Endothelial cell of umbilical vein (primary cell): ENCODE data around the gene CACNA2D2. TPM values are rescaled to one million over a fixed set of nuclear protein-coding genes. Genes with fewer than 3 reads are reported as not detected.

Experiments
- BruUV-seq: library from RNA; stranded (reverse); fragments of 400-500 nt; replicated peaks from 2 replicates; lab custom pipeline; 2021; lab: Mats Ljungman, UMichigan
- CTCF ChIA-PET: fragments of 300-600, 350-600 bp; sonication (Branson Sonifier 250); formaldehyde crosslinking; loops from one replicate; lab custom pipeline; 2021; ENCODE audit warnings: antibody characterized with exemption, inconsistent platforms; lab: Charles Lee
- POLR2A ChIA-PET: fragments of 300-600, 350-600 bp; sonication (Branson Sonifier 250); formaldehyde crosslinking; loops from one replicate; lab custom pipeline; 2021; ENCODE audit warnings: antibody characterized with exemption, inconsistent platforms; lab: Charles Lee
- DNase-seq: peaks from one replicate; pipeline ENCODE4 v3.0.0-alpha.2; 2011; ENCODE audit warnings: low read depth, low spot score
- FAIRE-seq: peaks from 2 replicates; lab custom pipeline; 2011; peaks lifted over from hg19 to GRCh38; lab: Jason Lieb, UNC
- H2AFZ ChIP-seq: 2 replicates; pipeline ENCODE4 v1.6.0; 2012; ENCODE audit warnings: low read depth, low read length, control low read depth, inconsistent platforms
- H3K27ac ChIP-seq: 2 replicates; pipeline ENCODE4 v1.5.1; 2011; ENCODE audit warnings: low read depth, mild to moderate bottlenecking, control low read depth, low read length, moderate library complexity; ENCODE audit not compliant: insufficient read depth
- H3K27me3 ChIP-seq, 2 experiments: 2 replicates each; pipeline versions ENCODE4 v1.6.0 to v1.6.1; 2011; ENCODE audit warnings: low read length in 2 of 2, mixed read lengths in 1 of 2; ENCODE audit not compliant: control insufficient read depth in 2 of 2, insufficient read depth in 2 of 2
- H3K36me3 ChIP-seq, 2 experiments: 2 replicates in 1 of 2; 3 replicates in 1 of 2; pipeline ENCODE4 v1.5.1; 2011; ENCODE audit warnings: low read length in 2 of 2, mild to moderate bottlenecking in 1 of 2, moderate library complexity in 1 of 2; ENCODE audit not compliant: control insufficient read depth in 2 of 2, insufficient read depth in 2 of 2; ENCODE audit errors: extremely low read depth in 1 of 2
- H3K4me1 ChIP-seq: 3 replicates; pipeline ENCODE4 v1.5.1; 2011; ENCODE audit warnings: mild to moderate bottlenecking, low read length; ENCODE audit not compliant: control insufficient read depth, insufficient read depth; ENCODE audit errors: extremely low read depth
- H3K4me2 ChIP-seq: 2 replicates; pipeline ENCODE4 v1.6.1; 2011; ENCODE audit warnings: low read length, control low read depth, mixed read lengths; ENCODE audit not compliant: insufficient read depth
- H3K4me3 ChIP-seq, 3 experiments: fragments of 200-600 bp in 1 of 3; sonication (generic), shearing (Covaris generic) in 1 of 3; replicated peaks in 1 of 3; 2 replicates each; pipeline ENCODE4 v1.5.1; 2011 to 2016; ENCODE audit warnings: control low read depth in 3 of 3, low read length in 3 of 3, mild to moderate bottlenecking in 2 of 3, inconsistent platforms in 1 of 3, low read depth in 1 of 3, moderate library complexity in 1 of 3; ENCODE audit not compliant: insufficient read depth in 1 of 3
- H3K79me2 ChIP-seq: 2 replicates; pipeline ENCODE4 v1.6.0; 2012; ENCODE audit warnings: low read length, inconsistent platforms; ENCODE audit not compliant: control insufficient read depth, insufficient read depth
- H3K9ac ChIP-seq: replicated peaks from 2 replicates; pipeline ENCODE3; 2011; ENCODE audit warnings: low read length, control low read depth; ENCODE audit not compliant: insufficient read depth; ENCODE audit errors: extremely low read depth
- H3K9me1 ChIP-seq: replicated peaks from 3 replicates; pipeline ENCODE4 v1.6.0; 2011; ENCODE audit warnings: mild to moderate bottlenecking, low read length; ENCODE audit not compliant: control insufficient read depth, insufficient read depth; ENCODE audit errors: extremely low read depth
- H3K9me3 ChIP-seq: replicated peaks from 2 replicates; pipeline ENCODE4 v1.5.1; 2012; ENCODE audit warnings: low read length, inconsistent platforms; ENCODE audit not compliant: control insufficient read depth, insufficient read depth
- H4K20me1 ChIP-seq: replicated peaks from 2 replicates; pipeline ENCODE3; 2011; ENCODE audit warnings: mild to moderate bottlenecking, low read length; ENCODE audit not compliant: control insufficient read depth, insufficient read depth; ENCODE audit errors: extremely low read depth
- CTCF ChIP-seq, 2 donors: IDR thresholded peaks; 1 replicate in 1 of 2; 2 replicates in 1 of 2; pipeline ENCODE4 v1.5.1; 2011; ENCODE audit warnings: low read length in 2 of 2, mild to moderate bottlenecking in 2 of 2, moderate library complexity in 2 of 2, control low read depth in 1 of 2, inconsistent platforms in 1 of 2, low read depth in 1 of 2; ENCODE audit not compliant: insufficient read depth in 1 of 2; ENCODE audit errors: extremely low read depth in 1 of 2
- JUN ChIP-seq: IDR thresholded peaks from 2 replicates; pipeline ENCODE4 v1.6.1; 2011; ENCODE audit warnings: borderline replicate concordance, low read depth; ENCODE audit not compliant: insufficient read length, insufficient read depth
- dilution Hi-C: fragments of 300-500 bp; cut with MboI; formaldehyde crosslinking; loops from one replicate; pipeline ENCODE4 v1.15.0; 2019; ENCODE audit warnings: low sequenced_read_pairs; ENCODE audit not compliant: extremely low pct_ligation_motif_present
- intact Hi-C: fragments of 100-400 bp; cut with micrococcal nuclease; formaldehyde crosslinking; loops from one replicate; pipeline ENCODE4 v1.10.0; 2022
- polyA plus RNA-seq, 4 experiments: library from polyadenylated mRNA; depleted of rRNA in 3 of 4; stranded (reverse) in 3 of 4; unstranded in 1 of 4; fragments of >200 nt; gene quantifications; 2 replicates each; pipeline versions ENCODE4 v1.2.1 to v1.2.3, GENCODE V29; 2011 to 2012; ENCODE audit warnings: missing spikeins in 1 of 4
- total RNA-seq: library from RNA; stranded (reverse); gene quantifications from 2 replicates; pipeline ENCODE4 v1.2.3, GENCODE V29; 2021

CACNA2D2 gene
- total and polyA plus RNA-seq, 2 donors (not counting 3 experiments of a cell fraction or from before 2014, with no cell fraction given), result 0.15 TPM; not detected in 1

DNA sequence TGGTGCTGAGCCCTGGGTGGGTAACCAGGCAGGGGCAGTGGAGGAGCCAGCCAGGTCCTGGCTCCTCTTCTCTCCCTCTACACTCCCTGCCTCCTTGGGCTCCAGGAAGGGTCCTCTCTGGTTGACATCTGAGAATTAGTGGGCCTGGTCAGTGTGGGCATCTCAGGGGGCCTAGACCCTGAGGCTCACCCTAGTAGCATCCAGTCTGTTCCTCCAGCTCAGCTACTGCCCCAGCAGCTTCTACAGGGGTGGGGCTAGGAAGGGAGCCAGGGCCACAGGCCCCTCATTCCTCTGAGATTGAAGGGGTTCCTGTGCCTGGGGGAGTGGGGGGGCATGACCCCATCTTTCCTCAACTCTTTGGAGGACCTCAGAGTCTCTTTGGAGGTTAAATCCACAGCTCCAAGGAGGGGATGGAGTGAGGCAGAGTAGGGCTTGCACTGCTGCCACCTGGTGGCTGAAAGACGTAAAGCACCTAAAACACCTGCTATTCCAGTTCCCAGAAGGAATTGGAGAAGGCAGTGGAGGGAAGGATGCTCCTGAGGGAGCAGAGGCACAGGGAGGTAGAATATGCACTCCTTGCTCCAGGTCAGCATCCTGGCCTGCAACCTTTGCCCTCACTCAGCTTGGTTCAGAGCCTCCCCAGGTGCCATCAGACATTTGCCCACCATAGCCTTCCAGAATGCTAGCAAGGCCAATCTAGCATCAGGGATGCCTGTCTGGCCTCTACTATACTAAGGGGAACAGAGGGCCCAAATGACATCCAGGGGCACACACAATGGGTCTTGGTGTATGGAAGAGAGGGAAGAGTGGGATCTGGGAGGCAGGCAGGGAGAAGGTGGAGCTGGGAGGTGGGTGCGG lies 39.0 kb upstream of the CACNA2D2 start:
- FAIRE-seq, result peak; percentile 91
- no peak overlapping the region for H2AFZ ChIP-seq
- no peaks in the 10 kb centered on the region for H4K20me1 ChIP-seq
- peaks cover 3 to 5% of the 10 kb centered on the region in 2 experiments for H3K27me3 ChIP-seq
- dilution Hi-C loops (no loop called here), intact Hi-C loops (loop anchor here (1.0 to 5.0 kb wide), 5 partner anchors 23 to 350 kb away; partner anchors contain the start of gene GNAT1)
- H3K4me2 ChIP-seq, result no peak overlapping the region
- no TSS peak for BruUV-seq
- H3K4me3 ChIP-seq, result no peak overlapping the region
- no peaks in the 10 kb centered on the region for H3K9me3 ChIP-seq
- H3K4me1 ChIP-seq, result no peaks in the 10 kb centered on the region
- POLR2A ChIA-PET, result interaction anchor here (0.9 kb wide), 1 partner anchor 195 kb away, joined by 3 read pairs; no protein-coding TSS in a partner anchor
- H3K79me2 ChIP-seq, result no peaks in the 10 kb centered on the region
- H3K27ac ChIP-seq, result no peak overlapping the region
- no peaks in the 10 kb centered on the region for H3K9me1 ChIP-seq
- CTCF ChIA-PET, result interaction anchor here (0.6 to 7.5 kb wide), 54 partner anchors 8 to 860 kb away, joined by 3 to 165 read pairs (median 4); partner anchors contain the start of genes C3orf18, CACNA2D2, CYB561D2 and HEMK1
- TF ChIP-seq CTCF (IDR thresholded peaks at IDR 0.05; ENCODE audit: extremely low read depth in 1 of 2, insufficient read depth in 1 of 2, low read depth in 1 of 2, low read length in 2 of 2) (peak; percentile 83 to 87), JUN (no peak)
- no peaks in the 10 kb centered on the region for H3K36me3 ChIP-seq
- peak; percentile 63 for DNase-seq
- no peak overlapping the region for H3K9ac ChIP-seq
